GM23248 (cell line): ENCODE data around the gene AFAP1.

Source experiments
- EZH2 ChIP-seq: fragments of 200-600 bp; sonication (generic); IDR thresholded peaks from 2 replicates; pipeline ENCODE4 v1.6.1; 2018; ENCODE audit warnings: antibody characterized with exemption, mild to moderate bottlenecking; ENCODE audit not compliant: insufficient read depth, poor library complexity, severe bottlenecking
- EZH2phosphoT487 ChIP-seq: fragments of 200-600 bp; sonication (generic); IDR thresholded peaks from 2 replicates; pipeline ENCODE4 v1.6.1; 2018; ENCODE audit warnings: antibody characterized with exemption, moderate library complexity, mild to moderate bottlenecking, low read depth; ENCODE audit not compliant: insufficient read depth

DNA sequence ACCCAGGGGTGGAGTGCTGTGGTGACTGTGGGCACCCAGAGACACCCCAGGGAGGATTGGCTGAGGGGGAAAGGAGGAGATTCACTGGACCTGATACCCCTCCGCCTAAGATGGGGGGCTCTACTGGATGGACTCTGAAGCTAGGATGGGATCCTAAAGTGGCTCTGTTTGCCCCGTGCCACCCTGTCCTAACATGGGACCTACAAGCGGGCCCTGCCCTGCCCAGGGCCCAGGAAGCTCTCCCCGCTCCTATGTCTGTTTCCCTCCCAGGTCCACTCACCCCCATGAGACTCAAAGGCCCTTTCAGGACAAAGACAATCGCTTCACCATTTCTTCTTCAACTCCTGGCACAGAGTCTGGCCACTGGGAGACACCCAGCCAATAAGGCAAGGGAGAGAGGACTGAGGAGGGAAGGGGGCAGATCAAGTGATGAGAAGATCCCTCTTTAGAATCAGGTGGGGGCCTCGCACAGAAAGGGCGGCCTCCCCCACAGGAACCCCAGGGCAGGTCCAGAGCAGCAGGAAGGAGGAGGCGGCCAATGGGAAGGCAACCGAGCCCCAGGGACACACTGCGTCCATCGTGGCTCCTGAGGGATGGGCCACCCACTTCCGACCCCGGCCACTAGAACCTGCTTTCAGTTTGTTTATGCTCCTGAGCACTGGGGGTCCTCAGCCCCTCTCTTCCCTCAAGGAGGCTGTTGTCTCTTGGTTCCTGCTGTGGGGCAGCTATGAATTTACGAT, 155.4 kb downstream of the AFAP1 start:
- TF ChIP-seq EZH2phosphoT487 (no peak), EZH2 (no peak)
